Liver (tissue), 9 donors: ENCODE results near the gene BABAM1. TPM values are rescaled to one million over a fixed set of nuclear protein-coding genes. Genes with fewer than 3 reads are reported as not detected.
A peak's percentile ranks its signal among the peaks of the same experiment; 100 is the strongest.

ENCODE experiments used
- DNase-seq: peaks from one replicate; pipeline ENCODE4 v3.0.0-alpha.2; 2017; ENCODE audit warnings: low spot score
- H3K27ac ChIP-seq, 2 donors: one replicate each; pipeline ENCODE4 v1.7.0; 2013; ENCODE audit warnings: inconsistent platforms in 2 of 2, low read length in 2 of 2, control low read depth in 1 of 2, low read depth in 1 of 2, mild to moderate bottlenecking in 1 of 2
- H3K27me3 ChIP-seq, 4 donors: one replicate each; pipeline versions ENCODE4 v1.6.1 to v1.7.0; 2013; ENCODE audit warnings: low read length in 3 of 4, inconsistent platforms in 1 of 4, mild to moderate bottlenecking in 1 of 4, moderate library complexity in 1 of 4; ENCODE audit not compliant: control insufficient read depth in 4 of 4, insufficient read depth in 4 of 4
- H3K36me3 ChIP-seq, 4 donors: one replicate each; pipeline versions ENCODE4 v1.6.1 to v1.7.0; 2013; ENCODE audit warnings: low read length in 3 of 4, mild to moderate bottlenecking in 3 of 4, low read depth in 1 of 4, moderate library complexity in 1 of 4; ENCODE audit not compliant: control insufficient read depth in 4 of 4, insufficient read depth in 3 of 4
- H3K4me1 ChIP-seq, 4 donors: one replicate each; pipeline versions ENCODE4 v1.6.1 to v1.7.0; 2013; ENCODE audit warnings: low read length in 3 of 4, mild to moderate bottlenecking in 3 of 4, moderate library complexity in 1 of 4; ENCODE audit not compliant: control insufficient read depth in 4 of 4, insufficient read depth in 4 of 4
- H3K4me3 ChIP-seq, 3 donors: one replicate each; pipeline versions ENCODE4 v1.6.1 to v1.7.0; 2013; ENCODE audit warnings: low read length in 3 of 3, control low read depth in 1 of 3, low read depth in 1 of 3, mild to moderate bottlenecking in 1 of 3
- H3K9ac ChIP-seq, 2 donors: one replicate each; pipeline ENCODE4 v1.7.0; 2013; ENCODE audit warnings: low read length in 2 of 2, mild to moderate bottlenecking in 2 of 2, moderate library complexity in 2 of 2, control low read depth in 1 of 2, low read depth in 1 of 2
- H3K9me3 ChIP-seq, 4 donors: one replicate each; pipeline versions ENCODE4 v1.6.1 to v1.7.0; 2013; ENCODE audit warnings: low read length in 3 of 4; ENCODE audit not compliant: control insufficient read depth in 4 of 4
- ATF3 ChIP-seq: IDR thresholded peaks from 2 replicates; pipeline ENCODE4 v1.6.1; 2016; ENCODE audit warnings: antibody characterized with exemption
- CTCF ChIP-seq: fragments of 150-350 bp; IDR thresholded peaks from 2 replicates; pipeline ENCODE4 v1.5.1; 2017; ENCODE audit warnings: improper control_type of control experiment, low read depth, low read length; ENCODE audit not compliant: missing input control
- EGR1 ChIP-seq, 2 donors: IDR thresholded peaks; 2 replicates each; pipeline ENCODE4 v1.6.1; 2016 to 2018; ENCODE audit warnings: antibody characterized with exemption in 2 of 2, low read depth in 2 of 2
- FOXA1 ChIP-seq: IDR thresholded peaks from 2 replicates; pipeline ENCODE4 v1.6.1; 2016; ENCODE audit warnings: antibody characterized with exemption
- GABPA ChIP-seq, 2 donors: IDR thresholded peaks in 1 of 2; conservative IDR thresholded peaks in 1 of 2; 2 replicates each; pipeline ENCODE4 v1.6.1; 2016; ENCODE audit warnings: antibody characterized with exemption in 2 of 2, mild to moderate bottlenecking in 1 of 2, moderate library complexity in 1 of 2
- HNF4A ChIP-seq, 2 donors: conservative IDR thresholded peaks; 2 replicates each; pipeline ENCODE4 v1.6.1; 2016; ENCODE audit warnings: antibody characterized with exemption in 2 of 2, mild to moderate bottlenecking in 2 of 2
- HNF4G ChIP-seq: IDR thresholded peaks from 2 replicates; pipeline ENCODE4 v1.6.1; 2016; ENCODE audit warnings: antibody characterized with exemption
- JUND ChIP-seq, 2 donors: IDR thresholded peaks; 2 replicates each; pipeline ENCODE4 v1.6.1; 2016; ENCODE audit warnings: antibody characterized with exemption in 2 of 2
- MAX ChIP-seq: IDR thresholded peaks from 2 replicates; pipeline ENCODE4 v1.6.1; 2016; ENCODE audit warnings: antibody characterized with exemption
- NR2F2 ChIP-seq: IDR thresholded peaks from 2 replicates; pipeline ENCODE4 v1.6.1; 2016; ENCODE audit warnings: antibody characterized with exemption
- RAD21 ChIP-seq, 2 donors: IDR thresholded peaks; 2 replicates each; pipeline ENCODE4 v1.6.1; 2016; ENCODE audit warnings: antibody characterized with exemption in 2 of 2, mild to moderate bottlenecking in 2 of 2
- REST ChIP-seq: IDR thresholded peaks from 2 replicates; pipeline ENCODE4 v1.6.1; 2016; ENCODE audit warnings: antibody characterized with exemption, mild to moderate bottlenecking
- RXRA ChIP-seq, 2 donors: IDR thresholded peaks; 2 replicates each; pipeline ENCODE4 v1.6.1; 2017 to 2018; ENCODE audit warnings: antibody characterized with exemption in 2 of 2, mild to moderate bottlenecking in 1 of 2
- SP1 ChIP-seq: IDR thresholded peaks from 2 replicates; pipeline ENCODE4 v1.6.1; 2018; ENCODE audit warnings: antibody characterized with exemption, mild to moderate bottlenecking
- TAF1 ChIP-seq: conservative IDR thresholded peaks from 2 replicates; pipeline ENCODE4 v1.6.1; 2016; ENCODE audit warnings: antibody characterized with exemption, mild to moderate bottlenecking
- YY1 ChIP-seq: IDR thresholded peaks from 2 replicates; pipeline ENCODE4 v1.6.1; 2016; ENCODE audit warnings: antibody characterized with exemption, mild to moderate bottlenecking
- WGBS: extraction: QIAGEN DNeasy Blood & Tissue Kit; methylation state at CpG from one replicate; pipeline ENCODE4 v1.1.7; 2013; 5-methylcytosine and 5-hydroxymethylcytosine counted together
- polyA plus RNA-seq, 2 donors: library from polyadenylated mRNA; stranded (reverse) in 1 of 2; unstranded in 1 of 2; fragments of 200-250 nt in 1 of 2; fragments of >200 nt in 1 of 2; fragmentation: Nextera tagmentation in 1 of 2; extraction: Ambion mirVana in 1 of 2; gene quantifications; one replicate each; pipeline versions ENCODE4 v1.2.1 to v1.2.3, GENCODE V29; 2013 to 2015
- total RNA-seq, 2 donors: library from RNA; depleted of rRNA; stranded (reverse); fragments of >200 nt; gene quantifications; one replicate each; pipeline ENCODE4 v1.2.3, GENCODE V29; 2014
- donor health status: healthy.
- donor health status: healthy.
- donor health status: healthy.
- donor health status: healthy.
- donor health status: healthy.

BABAM1 gene
- total and polyA plus RNA-seq, 4 donors = 29.3 to 47.0 (median 33.5) TPM

GRCh38 chr19:17281391-17282304 is 14.4 kb downstream of the BABAM1 start, which contains the start of gene ANKLE1:
Gene ANKLE1, plus strand, starts transcription at chr19:17281901. Its CDS starts 20 bp downstream, at chr19:17281921.
- 10% methylated on average over 75 of the region's 75 CpGs for WGBS
- DNase-seq = peak; percentile 87
- H3K36me3 ChIP-seq = peaks cover 0 to 9% (median 5%) of the 10 kb centered on the region in 4 donors
- TF ChIP-seq NR2F2 = no peak
- TF ChIP-seq JUND (IDR thresholded peaks at IDR 0.05) = no peak
- TF ChIP-seq HNF4A (conservative IDR thresholded peaks at IDR 0.05) = no peak
- H3K27me3 ChIP-seq = no peaks in the 10 kb centered on the region
- no peaks in the 10 kb centered on the region for H3K9me3 ChIP-seq
- peaks cover 3 to 19% (median 9%) of the 10 kb centered on the region in 4 donors for H3K4me1 ChIP-seq
- H3K27ac ChIP-seq = no peak within 1 kb of the TSS
- H3K4me3 ChIP-seq = peak within 1 kb of the TSS in 1 of 3 donors; percentile 36
- no peak within 1 kb of the TSS for H3K9ac ChIP-seq

- H3K27ac ChIP-seq = no peak overlapping the region
- peak overlapping the region in 1 of 3 donors; percentile 36 for H3K4me3 ChIP-seq
- peaks cover 0 to 2% (median under 1%) of the 10 kb centered on the region in 4 donors for H3K36me3 ChIP-seq
- peak; percentile 94 for DNase-seq
- TF ChIP-seq RAD21 (IDR thresholded peaks at IDR 0.05) (peak; percentile 91 to 97), CTCF (peak; percentile 91), ATF3 (no peak)
- H3K27me3 ChIP-seq = no peaks in the 10 kb centered on the region
- no peak overlapping the region for H3K9ac ChIP-seq
- no peaks in the 10 kb centered on the region for H3K9me3 ChIP-seq
- H3K4me1 ChIP-seq = peaks cover 3 to 19% (median 9%) of the 10 kb centered on the region in 4 donors
- WGBS = 4% methylated on average over 45 of the region's 45 CpGs
Measured at GRCh38 chr19:17282488-17283125, 15.4 kb downstream of the BABAM1 start.

- Histone ChIP-seq H3K4me3 (no peak overlapping the region), H3K4me1 (peaks cover 3 to 19% (median 9%) of the 10 kb centered on the region in 4 donors), H3K27me3 (no peaks in the 10 kb centered on the region), H3K27ac (no peak overlapping the region), H3K9ac (no peak overlapping the region), H3K9me3 (no peaks in the 10 kb centered on the region), H3K36me3 (no peaks in the 10 kb centered on the region)
- DNase-seq = no peak
- 93% methylated on average over 7 of the region's 7 CpGs for WGBS
- TF ChIP-seq RAD21 (IDR thresholded peaks at IDR 0.05) = no peak
- TF ChIP-seq EGR1 (IDR thresholded peaks at IDR 0.05; ENCODE audit: low read depth in 2 of 2) = no peak
- TF ChIP-seq REST = no peak
- no peak for TF ChIP-seq TAF1
- no peak for TF ChIP-seq JUND (IDR thresholded peaks at IDR 0.05)
- TF ChIP-seq YY1 = no peak
- no peak for TF ChIP-seq NR2F2
- no peak for TF ChIP-seq RXRA (IDR thresholded peaks at IDR 0.05)
- TF ChIP-seq GABPA (IDR thresholded peaks at IDR 0.05 in 1 of 2, conservative IDR thresholded peaks at IDR 0.05 in 1 of 2) = no peak
- no peak for TF ChIP-seq ATF3
- TF ChIP-seq SP1 = no peak
- no peak for TF ChIP-seq MAX
- no peak for TF ChIP-seq FOXA1
- TF ChIP-seq CTCF = no peak
- TF ChIP-seq HNF4A (conservative IDR thresholded peaks at IDR 0.05) = no peak
- TF ChIP-seq HNF4G = no peak
Measured at GRCh38 chr19:17283504-17283996, 16.3 kb downstream of the BABAM1 start.
